AG04449 (cell line): ENCODE data around the gene GLIS2.

Experiments used
- CTCF ChIA-PET: fragments of 350-600 bp; formaldehyde crosslinking; extraction: SDS; loops from one replicate; lab custom pipeline; 2021; ENCODE audit warnings: antibody characterized with exemption; lab: Yijun Ruan, JAX
- POLR2A ChIA-PET: fragments of 400-600, 350-600 bp; formaldehyde crosslinking; extraction: SDS; loops from one replicate; lab custom pipeline; 2020; ENCODE audit warnings: antibody characterized with exemption, inconsistent platforms; lab: Yijun Ruan, JAX
- DNase-seq: peaks from one replicate; pipeline ENCODE4 v3.0.0-alpha.2; 2010; ENCODE audit warnings: low read depth, low spot score
- H3K4me3 ChIP-seq: 2 replicates; pipeline ENCODE4 v1.5.1; 2011; ENCODE audit warnings: low read depth, mild to moderate bottlenecking, control low read depth, low read length
- TF ChIP-seq, protein P1 (sequence below): IDR thresholded peaks from one replicate; pipeline ENCODE4 v1.5.1; 2011; ENCODE audit warnings: mild to moderate bottlenecking, moderate library complexity, low read length, control low read depth, inconsistent platforms; ENCODE audit not compliant: insufficient read depth; ENCODE audit errors: missing control alignments

Gene GLIS2

GRCh38 chr16:4354512-4355409, 38.9 kb downstream of the GLIS2 start:
- no peak overlapping the region for H3K4me3 ChIP-seq
- TF ChIP-seq, protein P1, sequence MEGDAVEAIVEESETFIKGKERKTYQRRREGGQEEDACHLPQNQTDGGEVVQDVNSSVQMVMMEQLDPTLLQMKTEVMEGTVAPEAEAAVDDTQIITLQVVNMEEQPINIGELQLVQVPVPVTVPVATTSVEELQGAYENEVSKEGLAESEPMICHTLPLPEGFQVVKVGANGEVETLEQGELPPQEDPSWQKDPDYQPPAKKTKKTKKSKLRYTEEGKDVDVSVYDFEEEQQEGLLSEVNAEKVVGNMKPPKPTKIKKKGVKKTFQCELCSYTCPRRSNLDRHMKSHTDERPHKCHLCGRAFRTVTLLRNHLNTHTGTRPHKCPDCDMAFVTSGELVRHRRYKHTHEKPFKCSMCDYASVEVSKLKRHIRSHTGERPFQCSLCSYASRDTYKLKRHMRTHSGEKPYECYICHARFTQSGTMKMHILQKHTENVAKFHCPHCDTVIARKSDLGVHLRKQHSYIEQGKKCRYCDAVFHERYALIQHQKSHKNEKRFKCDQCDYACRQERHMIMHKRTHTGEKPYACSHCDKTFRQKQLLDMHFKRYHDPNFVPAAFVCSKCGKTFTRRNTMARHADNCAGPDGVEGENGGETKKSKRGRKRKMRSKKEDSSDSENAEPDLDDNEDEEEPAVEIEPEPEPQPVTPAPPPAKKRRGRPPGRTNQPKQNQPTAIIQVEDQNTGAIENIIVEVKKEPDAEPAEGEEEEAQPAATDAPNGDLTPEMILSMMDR: no peak
- POLR2A ChIA-PET: no interaction called here
- CTCF ChIA-PET: interaction anchor here (1.0 to 12.9 kb wide), 2 partner anchors 15 to 48 kb away, joined by 4 to 213 read pairs; no protein-coding TSS in a partner anchor
- no peak for DNase-seq

GRCh38 chr16:4356820-4357219, 41.0 kb downstream of the GLIS2 start:
- CTCF ChIA-PET: interaction anchor here (1.1 to 12.9 kb wide), 2 partner anchors 37 to 46 kb away, joined by 3 to 213 read pairs; no protein-coding TSS in a partner anchor
- POLR2A ChIA-PET: no interaction called here
- TF ChIP-seq, protein P1: no peak

GRCh38 chr16:4358236-4358635, 42.4 kb downstream of the GLIS2 start:
- TF ChIP-seq, protein P1: no peak
- DNase-seq: no peak
- ChIA-PET CTCF (interaction anchor here (0.8 to 5.3 kb wide), 12 partner anchors 11 to 99 kb away, joined by 3 to 317 read pairs (median 10); partner anchors contain the start of gene VASN), POLR2A (no interaction called here)
- H3K4me3 ChIP-seq: no peak overlapping the region

More at GRCh38 chr16:4356820-4357219, 41.0 kb downstream of the GLIS2 start:
- DNase-seq: no peak
- no peak overlapping the region for H3K4me3 ChIP-seq

DNA sequence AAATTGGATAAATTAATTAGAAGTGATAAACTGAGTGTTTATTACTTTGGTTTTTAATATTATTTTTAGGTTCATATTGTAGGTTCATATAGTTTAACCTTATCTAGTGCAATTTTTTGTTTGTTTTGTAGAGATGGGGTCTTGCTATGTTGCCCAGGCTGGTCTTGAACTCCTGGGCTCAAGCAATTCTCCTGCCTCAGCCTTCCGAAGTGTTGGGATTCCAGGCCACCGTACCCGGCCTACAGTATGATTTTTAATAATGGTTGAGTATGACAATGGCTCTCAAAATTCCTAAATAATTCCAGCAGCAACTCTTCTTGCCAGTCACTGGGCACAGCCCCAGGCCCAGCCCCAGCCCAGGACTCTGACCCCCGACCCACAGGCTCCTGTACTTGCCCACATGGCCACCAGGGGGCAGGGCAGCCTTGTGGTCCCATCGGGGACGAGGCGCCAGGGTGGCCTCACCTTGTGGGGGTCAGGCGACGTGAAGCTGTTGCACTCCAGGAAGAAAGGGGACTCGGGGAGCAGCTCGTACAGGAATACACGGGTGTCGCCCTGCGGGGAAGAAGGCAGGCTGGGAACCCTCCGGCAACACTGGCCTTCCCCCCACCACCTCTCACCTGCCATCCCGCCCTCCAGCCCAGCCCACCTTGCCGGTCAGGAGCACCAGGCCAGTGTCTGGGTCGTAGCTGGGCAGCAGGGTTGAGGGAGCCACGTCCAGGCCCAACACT, 43.1 kb downstream of the GLIS2 start:
- ChIA-PET POLR2A (interaction anchor here (0.6 to 1.3 kb wide), 2 partner anchors 12 to 507 kb away, joined by 3 to 5 read pairs; no protein-coding TSS in a partner anchor), CTCF (interaction anchor here (0.5 to 5.3 kb wide), 21 partner anchors 8 to 163 kb away, joined by 3 to 317 read pairs (median 7); partner anchors contain the start of genes PAM16 and VASN)
- H3K4me3 ChIP-seq: no peak overlapping the region
- no peak for DNase-seq
- TF ChIP-seq, protein P1: peak; percentile 95

DNA sequence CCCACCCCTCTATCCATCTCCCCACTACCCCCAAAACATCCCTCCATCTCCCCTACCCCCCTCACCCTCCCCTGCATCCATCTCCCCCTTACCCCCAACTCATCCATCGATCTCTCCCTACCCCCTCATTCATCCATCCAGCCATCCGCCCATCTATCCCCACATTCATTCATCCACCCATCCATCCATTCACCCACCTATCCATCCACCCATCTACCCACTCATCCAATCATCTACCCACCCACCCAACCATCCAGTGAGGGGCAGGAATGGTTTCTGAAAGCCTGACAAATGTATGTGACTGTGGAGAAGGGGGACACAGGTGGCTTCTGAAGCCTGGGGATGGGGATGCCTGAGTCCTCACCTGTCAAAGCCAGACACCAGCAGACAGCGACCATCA, 44.0 kb downstream of the GLIS2 start:
- POLR2A ChIA-PET: interaction anchor here (1.3 kb wide), 1 partner anchor 11 kb away, joined by 5 read pairs; no protein-coding TSS in a partner anchor
- no peak overlapping the region for H3K4me3 ChIP-seq
- TF ChIP-seq, protein P1: no peak
- no peak for DNase-seq
- CTCF ChIA-PET: interaction anchor here (0.9 to 5.3 kb wide), 15 partner anchors 9 to 106 kb away, joined by 3 to 317 read pairs (median 12); partner anchors contain the start of genes PAM16 and VASN
